MM.1S (cell line): ENCODE results near the gene CCDC18.

Source experiments
- EZH2phosphoT487 ChIP-seq: fragments of 300-600 bp; sonication (generic); IDR thresholded peaks from 2 replicates; pipeline ENCODE4 v1.6.1; 2018; ENCODE audit warnings: antibody characterized with exemption, low read length
- TF ChIP-seq, protein P1 (sequence below): fragments of 300-600 bp; sonication (generic); IDR thresholded peaks from 2 replicates; pipeline ENCODE4 v1.5.1; 2016; ENCODE audit warnings: antibody characterized with exemption, low read length, mixed read lengths

DNA sequence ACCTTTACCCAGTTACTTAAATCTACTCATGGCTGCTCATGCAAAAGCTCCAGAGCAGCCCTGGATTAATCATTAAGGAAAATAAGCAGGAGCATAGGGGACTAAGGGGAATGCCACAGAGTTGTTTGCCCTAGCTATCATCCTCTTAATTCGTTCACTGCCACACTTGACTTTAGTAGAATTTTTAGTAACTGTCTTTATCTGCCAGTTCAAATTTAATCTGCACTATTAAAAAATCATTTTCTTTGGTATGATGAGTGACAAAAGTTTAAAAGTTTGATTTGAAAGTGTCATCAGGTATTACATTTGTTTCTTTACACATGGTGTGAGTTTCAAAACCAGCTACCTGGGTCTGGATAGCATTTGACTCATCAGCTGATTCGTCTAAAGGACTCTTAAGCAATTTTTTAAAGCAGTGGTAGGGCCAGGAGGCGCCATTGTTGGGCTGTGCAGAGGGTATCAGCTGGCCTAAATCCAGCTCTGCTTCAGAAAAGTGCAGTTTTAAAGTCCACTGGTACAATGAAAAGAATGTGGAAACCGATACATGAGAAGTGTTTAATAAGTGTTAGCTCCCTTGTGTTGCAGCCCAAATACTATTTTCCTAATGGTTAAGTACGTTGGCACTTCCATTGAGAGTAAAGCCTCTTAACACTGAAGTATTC is 95.2 kb downstream of the CCDC18 start:
- TF ChIP-seq, protein P1, sequence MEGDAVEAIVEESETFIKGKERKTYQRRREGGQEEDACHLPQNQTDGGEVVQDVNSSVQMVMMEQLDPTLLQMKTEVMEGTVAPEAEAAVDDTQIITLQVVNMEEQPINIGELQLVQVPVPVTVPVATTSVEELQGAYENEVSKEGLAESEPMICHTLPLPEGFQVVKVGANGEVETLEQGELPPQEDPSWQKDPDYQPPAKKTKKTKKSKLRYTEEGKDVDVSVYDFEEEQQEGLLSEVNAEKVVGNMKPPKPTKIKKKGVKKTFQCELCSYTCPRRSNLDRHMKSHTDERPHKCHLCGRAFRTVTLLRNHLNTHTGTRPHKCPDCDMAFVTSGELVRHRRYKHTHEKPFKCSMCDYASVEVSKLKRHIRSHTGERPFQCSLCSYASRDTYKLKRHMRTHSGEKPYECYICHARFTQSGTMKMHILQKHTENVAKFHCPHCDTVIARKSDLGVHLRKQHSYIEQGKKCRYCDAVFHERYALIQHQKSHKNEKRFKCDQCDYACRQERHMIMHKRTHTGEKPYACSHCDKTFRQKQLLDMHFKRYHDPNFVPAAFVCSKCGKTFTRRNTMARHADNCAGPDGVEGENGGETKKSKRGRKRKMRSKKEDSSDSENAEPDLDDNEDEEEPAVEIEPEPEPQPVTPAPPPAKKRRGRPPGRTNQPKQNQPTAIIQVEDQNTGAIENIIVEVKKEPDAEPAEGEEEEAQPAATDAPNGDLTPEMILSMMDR: no peak
- no peak for TF ChIP-seq EZH2phosphoT487
